C4-2B (cell line): Measurements from ENCODE around the gene OR52A1.

ENCODE experiments used
- H3K27ac ChIP-seq: fragments of 450-650 bp; 2 replicates; pipeline ENCODE4 v1.5.1; 2017
- CTCF ChIP-seq: fragments of 450-650 bp; conservative IDR thresholded peaks from 2 replicates; pipeline ENCODE4 v1.5.1; 2017; ENCODE audit warnings: mild to moderate bottlenecking
- ZFX ChIP-seq: fragments of 450-650 bp; IDR thresholded peaks from 2 replicates; pipeline ENCODE4 v1.6.1; 2017

OR52A1 gene

GRCh38 chr11:5154657-5155056, at the start of gene OR52A1:
Gene OR52A1, minus strand, starts transcription at chr11:5154757. Its CDS starts 2,388 bp downstream, at chr11:5152369.
- TF ChIP-seq ZFX (no peak), CTCF (no peak)
- H3K27ac ChIP-seq: no peak within 1 kb of the TSS

DNA sequence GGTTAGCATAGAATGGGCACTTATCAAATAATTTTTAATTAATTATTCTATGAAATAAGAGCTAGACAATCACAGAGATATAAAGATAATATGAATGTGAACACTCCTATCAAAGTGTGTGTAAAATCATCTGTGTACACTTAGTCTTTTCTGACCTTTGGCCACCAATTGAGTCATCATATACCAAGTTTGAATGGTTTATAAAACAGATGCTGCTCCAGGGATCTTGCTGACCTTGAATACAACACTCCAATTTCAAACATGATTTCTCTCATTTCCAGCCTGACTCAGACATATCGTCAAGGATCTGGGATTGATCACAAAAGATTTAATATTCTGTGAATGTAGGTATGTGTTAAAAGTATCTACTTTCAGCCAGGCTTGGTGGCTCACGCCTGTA, 48.8 kb upstream of the OR52A1 start:
- no peak overlapping the region for H3K27ac ChIP-seq
- TF ChIP-seq CTCF (no peak), ZFX (no peak)

GRCh38 chr11:5200582-5200981, 46.0 kb upstream of the OR52A1 start, which contains the start of gene OR51V1:
Gene OR51V1, minus strand, starts transcription at chr11:5200682. Its CDS starts 0 bp downstream, at chr11:5200682.
- H3K27ac ChIP-seq: no peak within 1 kb of the TSS
- TF ChIP-seq ZFX: no peak
- TF ChIP-seq CTCF: no peak

DNA sequence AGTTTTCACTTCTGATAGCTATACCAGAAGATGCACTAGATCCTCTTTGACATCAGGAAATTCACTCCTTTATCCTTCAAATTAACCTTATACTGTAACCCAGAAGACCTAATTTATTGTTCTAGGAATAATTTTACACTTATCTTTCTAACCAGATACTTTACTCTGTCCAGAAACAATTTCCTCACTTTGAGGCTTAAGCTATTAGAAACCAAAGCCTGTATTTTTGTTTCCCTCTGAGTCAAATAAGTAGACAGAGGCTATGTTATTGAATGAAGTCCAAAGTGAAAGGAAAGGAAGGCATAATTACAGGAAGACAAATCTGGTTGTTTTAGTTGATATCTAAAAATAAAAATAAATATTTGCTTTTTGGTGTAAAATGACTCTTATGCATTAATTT, 43.7 kb upstream of the OR52A1 start:
- TF ChIP-seq ZFX (no peak), CTCF (no peak)

GRCh38 chr11:5197536-5197935, 43.0 kb upstream of the OR52A1 start:
- H3K27ac ChIP-seq: no peak overlapping the region
- no peak for TF ChIP-seq ZFX
- TF ChIP-seq CTCF: no peak

More for the DNA sequence above, 43.7 kb upstream of the OR52A1 start:
- H3K27ac ChIP-seq: no peak overlapping the region

DNA sequence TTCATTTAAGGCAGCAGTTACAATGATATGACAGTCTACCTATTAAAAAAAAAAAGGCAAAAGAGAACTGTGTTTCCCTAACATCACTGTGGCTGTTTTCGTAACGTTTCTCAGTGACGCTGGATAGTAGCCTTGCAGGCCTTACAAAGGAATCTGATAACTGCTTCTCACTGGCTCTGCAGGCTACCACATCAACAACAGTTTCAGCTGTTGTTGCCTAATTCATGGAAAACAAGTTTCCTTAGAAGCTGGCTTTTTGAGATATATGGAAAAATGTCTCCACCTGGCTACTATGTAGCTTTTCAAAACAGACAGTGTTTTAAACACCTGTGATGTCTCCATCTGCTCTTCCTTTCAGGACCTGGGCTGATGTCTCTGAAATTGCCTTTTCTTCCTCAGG, 42.2 kb upstream of the OR52A1 start:
- no peak for TF ChIP-seq ZFX
- no peak for TF ChIP-seq CTCF
- no peak overlapping the region for H3K27ac ChIP-seq

- no peak overlapping the region for H3K27ac ChIP-seq
- TF ChIP-seq ZFX: no peak
These were observed 41.5 kb upstream of the OR52A1 start for GRCh38 chr11:5196067-5196466.

GRCh38 chr11:5192738-5193137, 38.2 kb upstream of the OR52A1 start:
- no peak for TF ChIP-seq CTCF
- TF ChIP-seq ZFX: no peak

More at GRCh38 chr11:5192738-5193137, 38.2 kb upstream of the OR52A1 start:
- no peak overlapping the region for H3K27ac ChIP-seq
